ENCODE data around the gene PARVA. TPM values are rescaled to one million over a fixed set of nuclear protein-coding genes. Genes with fewer than 3 reads are reported as not detected.

PARVA gene
- total RNA-seq, 1 donor from 2014 or later: 45.9 TPM

- TF ChIP-seq CTCF (IDR thresholded peaks at IDR 0.05; ENCODE audit: insufficient read depth, low read length, poor library complexity, severe bottlenecking): no peak
- no peaks in the 10 kb centered on the region for H3K27me3 ChIP-seq (ENCODE audit: control insufficient read depth, insufficient read depth, low read length)
- no peaks in the 10 kb centered on the region for H3K36me3 ChIP-seq (ENCODE audit: control insufficient read depth, insufficient read depth, low read length)
- DNase-seq (ENCODE audit: low read depth): no peak
- H3K4me3 ChIP-seq (ENCODE audit: low read depth, low read length): no peak overlapping the region
Measured at GRCh38 chr11:12415342-12415966, 38.1 kb downstream of the PARVA start.

DNA sequence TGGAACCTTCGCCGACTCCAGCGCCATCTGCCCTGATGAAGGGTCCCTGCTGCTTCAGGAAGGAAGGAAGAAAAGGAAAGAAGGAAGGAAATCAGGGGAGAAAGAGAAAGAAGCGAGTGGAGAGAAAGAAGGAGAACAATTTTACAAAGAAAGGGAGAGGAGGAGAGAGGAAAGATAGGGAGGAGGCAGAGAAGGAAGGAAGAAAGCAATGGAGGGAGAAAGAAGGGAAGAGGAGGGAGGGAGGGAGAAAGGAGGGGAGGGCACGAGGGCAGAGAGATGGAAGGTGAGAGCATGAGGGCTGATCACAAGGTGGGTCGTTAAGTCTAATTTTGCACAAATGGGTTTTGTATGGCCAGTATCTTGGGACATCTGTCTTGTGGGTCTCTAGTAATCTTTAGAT is 39.2 kb downstream of the PARVA start:
- Histone ChIP-seq H3K4me3 (ENCODE audit: low read depth, low read length) (no peak overlapping the region), H3K36me3 (ENCODE audit: control insufficient read depth, insufficient read depth, low read length) (no peaks in the 10 kb centered on the region), H3K27me3 (ENCODE audit: control insufficient read depth, insufficient read depth, low read length) (no peaks in the 10 kb centered on the region)
- TF ChIP-seq CTCF (IDR thresholded peaks at IDR 0.05; ENCODE audit: insufficient read depth, low read length, poor library complexity, severe bottlenecking): no peak
- no peak for DNase-seq (ENCODE audit: low read depth)

DNA sequence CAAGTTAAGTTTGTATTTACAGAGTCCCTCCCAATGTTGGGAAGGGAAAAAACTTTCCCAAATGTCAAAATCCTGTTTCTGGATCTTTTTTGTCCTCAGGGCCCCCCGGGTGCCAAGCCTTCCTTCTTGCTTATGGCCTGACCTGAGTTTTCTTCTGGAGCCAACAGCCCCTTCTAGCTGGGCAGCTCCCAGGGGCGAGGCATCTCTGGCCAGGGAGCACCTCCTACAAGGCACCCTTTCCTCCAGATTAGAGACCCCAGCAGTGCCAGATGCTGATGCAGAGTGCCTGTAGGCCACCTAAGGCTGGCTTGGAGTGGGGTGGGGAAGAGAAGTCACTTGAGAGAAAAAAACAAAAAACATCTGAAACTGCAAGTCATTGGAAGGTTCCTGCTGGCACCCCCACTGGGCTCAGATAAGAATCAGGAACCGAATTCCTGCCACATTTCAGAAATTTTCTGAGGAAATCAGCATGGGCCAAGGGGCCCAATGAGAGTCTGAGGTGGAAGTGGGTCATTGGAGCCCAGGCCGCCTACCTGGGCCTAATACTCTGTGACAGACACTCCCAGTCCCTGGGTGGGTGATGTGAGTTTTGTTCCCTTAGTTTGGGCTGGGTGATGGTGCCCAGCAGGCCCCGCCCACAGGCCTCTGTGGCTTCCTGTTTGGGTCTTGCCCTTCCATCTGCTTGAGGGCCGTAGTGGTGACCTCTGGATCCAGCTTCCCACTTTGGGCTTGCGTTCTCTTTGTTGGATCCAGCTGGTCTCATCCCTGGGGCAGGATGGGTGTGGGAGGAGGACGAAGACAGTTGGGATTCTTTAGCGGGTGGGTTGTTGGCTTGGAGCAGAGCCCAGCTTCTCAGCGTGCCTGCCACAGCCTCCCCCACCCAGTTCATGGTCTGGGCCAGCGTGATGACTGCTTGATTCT is 40.6 kb downstream of the PARVA start:
- no peak for DNase-seq (ENCODE audit: low read depth)
- Histone ChIP-seq H3K4me3 (ENCODE audit: low read depth, low read length) (no peak overlapping the region), H3K27me3 (ENCODE audit: control insufficient read depth, insufficient read depth, low read length) (no peaks in the 10 kb centered on the region), H3K36me3 (ENCODE audit: control insufficient read depth, insufficient read depth, low read length) (no peaks in the 10 kb centered on the region)
- TF ChIP-seq CTCF (IDR thresholded peaks at IDR 0.05; ENCODE audit: insufficient read depth, low read length, poor library complexity, severe bottlenecking): no peak

GRCh38 chr11:12420040-12420439 is 42.7 kb downstream of the PARVA start:
- H3K36me3 ChIP-seq (ENCODE audit: control insufficient read depth, insufficient read depth, low read length): no peaks in the 10 kb centered on the region
- H3K27me3 ChIP-seq (ENCODE audit: control insufficient read depth, insufficient read depth, low read length): no peaks in the 10 kb centered on the region
- H3K4me3 ChIP-seq (ENCODE audit: low read depth, low read length): no peak overlapping the region
- no peak for TF ChIP-seq CTCF (IDR thresholded peaks at IDR 0.05; ENCODE audit: insufficient read depth, low read length, poor library complexity, severe bottlenecking)
- DNase-seq (ENCODE audit: low read depth): no peak

- Histone ChIP-seq H3K4me3 (ENCODE audit: low read depth, low read length) (no peak overlapping the region), H3K27me3 (ENCODE audit: control insufficient read depth, insufficient read depth, low read length) (no peaks in the 10 kb centered on the region), H3K36me3 (ENCODE audit: control insufficient read depth, insufficient read depth, low read length) (no peaks in the 10 kb centered on the region)
- no peak for DNase-seq (ENCODE audit: low read depth)
- TF ChIP-seq CTCF (IDR thresholded peaks at IDR 0.05; ENCODE audit: insufficient read depth, low read length, poor library complexity, severe bottlenecking): no peak
Measured at GRCh38 chr11:12420706-12421105, 43.3 kb downstream of the PARVA start.
